Rectal smooth muscle tissue (tissue), 1 donor: ENCODE measurements around the gene KCND3.

Source experiments
- H3K27ac ChIP-seq: one replicate; pipeline ENCODE4 v1.7.0; 2013; ENCODE audit warnings: low read depth, low read length, inconsistent platforms
- H3K27me3 ChIP-seq: one replicate; pipeline ENCODE4 v1.7.0; 2013; ENCODE audit warnings: low read length; ENCODE audit not compliant: control insufficient read depth, insufficient read depth
- H3K36me3 ChIP-seq: one replicate; pipeline ENCODE4 v1.7.0; 2013; ENCODE audit warnings: low read length; ENCODE audit not compliant: control insufficient read depth, insufficient read depth
- H3K4me1 ChIP-seq: one replicate; pipeline ENCODE4 v1.7.0; 2013; ENCODE audit warnings: low read length; ENCODE audit not compliant: control insufficient read depth, insufficient read depth
- H3K4me3 ChIP-seq: one replicate; pipeline ENCODE4 v1.7.0; 2013; ENCODE audit warnings: low read length
- H3K9ac ChIP-seq: one replicate; pipeline ENCODE4 v1.7.0; 2013; ENCODE audit warnings: low read length

Gene KCND3

GRCh38 chr1:111982428-111982827 is 7.0 kb downstream of the KCND3 start:
- H3K27me3 ChIP-seq, result peaks cover 1% of the 10 kb centered on the region
- H3K4me1 ChIP-seq, result no peaks in the 10 kb centered on the region
- H3K27ac ChIP-seq, result no peak overlapping the region
- H3K4me3 ChIP-seq, result no peak overlapping the region
- H3K9ac ChIP-seq, result no peak overlapping the region
- H3K36me3 ChIP-seq, result no peaks in the 10 kb centered on the region

- Histone ChIP-seq H3K9ac (no peak overlapping the region), H3K36me3 (no peaks in the 10 kb centered on the region), H3K27me3 (no peaks in the 10 kb centered on the region), H3K4me3 (no peak overlapping the region), H3K4me1 (no peaks in the 10 kb centered on the region), H3K27ac (no peak overlapping the region)
Measured at GRCh38 chr1:111981871-111982270, 7.6 kb downstream of the KCND3 start.

GRCh38 chr1:111981090-111981489 is 8.4 kb downstream of the KCND3 start:
- no peak overlapping the region for H3K27ac ChIP-seq
- H3K36me3 ChIP-seq, result no peaks in the 10 kb centered on the region
- no peak overlapping the region for H3K4me3 ChIP-seq
- H3K9ac ChIP-seq, result no peak overlapping the region
- H3K4me1 ChIP-seq, result no peaks in the 10 kb centered on the region
- H3K27me3 ChIP-seq, result no peaks in the 10 kb centered on the region

GRCh38 chr1:111980686-111981085 is 8.8 kb downstream of the KCND3 start:
- no peaks in the 10 kb centered on the region for H3K27me3 ChIP-seq
- H3K36me3 ChIP-seq, result no peaks in the 10 kb centered on the region
- no peak overlapping the region for H3K9ac ChIP-seq
- H3K4me1 ChIP-seq, result no peaks in the 10 kb centered on the region
- H3K4me3 ChIP-seq, result no peak overlapping the region
- H3K27ac ChIP-seq, result no peak overlapping the region

- Histone ChIP-seq H3K27ac (no peak overlapping the region), H3K36me3 (no peaks in the 10 kb centered on the region), H3K27me3 (no peaks in the 10 kb centered on the region), H3K4me1 (no peaks in the 10 kb centered on the region), H3K4me3 (no peak overlapping the region), H3K9ac (no peak overlapping the region)
Measured at GRCh38 chr1:111978695-111979094, 10.8 kb downstream of the KCND3 start.

GRCh38 chr1:111977378-111977777 is 12.1 kb downstream of the KCND3 start:
- Histone ChIP-seq H3K4me1 (no peaks in the 10 kb centered on the region), H3K36me3 (no peaks in the 10 kb centered on the region), H3K27ac (no peak overlapping the region)

GRCh38 chr1:111976842-111977241 is 12.6 kb downstream of the KCND3 start:
- H3K27me3 ChIP-seq, result no peaks in the 10 kb centered on the region
- no peak overlapping the region for H3K9ac ChIP-seq
- no peak overlapping the region for H3K4me3 ChIP-seq
- no peaks in the 10 kb centered on the region for H3K4me1 ChIP-seq
- no peaks in the 10 kb centered on the region for H3K36me3 ChIP-seq
- H3K27ac ChIP-seq, result no peak overlapping the region

More at GRCh38 chr1:111977378-111977777, 12.1 kb downstream of the KCND3 start:
- Histone ChIP-seq H3K4me3 (no peak overlapping the region), H3K27me3 (no peaks in the 10 kb centered on the region), H3K9ac (no peak overlapping the region)

GRCh38 chr1:111976332-111976731 is 13.1 kb downstream of the KCND3 start:
- H3K27me3 ChIP-seq, result no peaks in the 10 kb centered on the region
- no peaks in the 10 kb centered on the region for H3K36me3 ChIP-seq
- no peaks in the 10 kb centered on the region for H3K4me1 ChIP-seq
- no peak overlapping the region for H3K4me3 ChIP-seq
- H3K9ac ChIP-seq, result no peak overlapping the region
- no peak overlapping the region for H3K27ac ChIP-seq

- no peak overlapping the region for H3K9ac ChIP-seq
- H3K4me1 ChIP-seq, result peaks cover 3% of the 10 kb centered on the region
- no peaks in the 10 kb centered on the region for H3K36me3 ChIP-seq
- H3K27ac ChIP-seq, result no peak overlapping the region
- H3K27me3 ChIP-seq, result no peaks in the 10 kb centered on the region
- no peak overlapping the region for H3K4me3 ChIP-seq
Measured at GRCh38 chr1:111973150-111973790, 16.2 kb downstream of the KCND3 start.

- Histone ChIP-seq H3K36me3 (no peaks in the 10 kb centered on the region), H3K9ac (no peak overlapping the region), H3K27ac (no peak overlapping the region), H3K4me1 (peaks cover 15% of the 10 kb centered on the region), H3K4me3 (no peak overlapping the region), H3K27me3 (no peaks in the 10 kb centered on the region)
Measured at GRCh38 chr1:111971396-111971795, 18.1 kb downstream of the KCND3 start.

- Histone ChIP-seq H3K36me3 (no peaks in the 10 kb centered on the region), H3K9ac (no peak overlapping the region), H3K27me3 (no peaks in the 10 kb centered on the region), H3K27ac (peak overlapping the region; percentile 51), H3K4me3 (no peak overlapping the region), H3K4me1 (peaks cover 20% of the 10 kb centered on the region)
Measured at GRCh38 chr1:111968511-111968910, 21.0 kb downstream of the KCND3 start.

GRCh38 chr1:111967886-111968285 is 21.6 kb downstream of the KCND3 start:
- no peak overlapping the region for H3K9ac ChIP-seq
- H3K4me1 ChIP-seq, result peaks cover 20% of the 10 kb centered on the region
- H3K27ac ChIP-seq, result peak overlapping the region; percentile 77
- H3K36me3 ChIP-seq, result no peaks in the 10 kb centered on the region
- H3K27me3 ChIP-seq, result no peaks in the 10 kb centered on the region
- H3K4me3 ChIP-seq, result no peak overlapping the region

GRCh38 chr1:111967067-111967690 is 22.3 kb downstream of the KCND3 start:
- no peaks in the 10 kb centered on the region for H3K27me3 ChIP-seq
- H3K4me1 ChIP-seq, result peaks cover 20% of the 10 kb centered on the region
- peak overlapping the region; percentile 77 for H3K27ac ChIP-seq
- H3K4me3 ChIP-seq, result no peak overlapping the region
- H3K9ac ChIP-seq, result no peak overlapping the region
- H3K36me3 ChIP-seq, result no peaks in the 10 kb centered on the region
